GM21576 (cell line): Measurements from ENCODE around the gene STRAP.
"Not testable (repeated sequence)": the region's sequence is repeated elsewhere in the genome, so short reads cannot be mapped to it uniquely, and the experiment has no call there.

Source experiments
- ATAC-seq: cut with Tn5 transposase; IDR thresholded peaks from one replicate; pipeline ENCODE4 v1.9.1; 2021; ENCODE audit warnings: mild to moderate bottlenecking, moderate library complexity; ENCODE audit not compliant: unreplicated experiment

STRAP gene

DNA sequence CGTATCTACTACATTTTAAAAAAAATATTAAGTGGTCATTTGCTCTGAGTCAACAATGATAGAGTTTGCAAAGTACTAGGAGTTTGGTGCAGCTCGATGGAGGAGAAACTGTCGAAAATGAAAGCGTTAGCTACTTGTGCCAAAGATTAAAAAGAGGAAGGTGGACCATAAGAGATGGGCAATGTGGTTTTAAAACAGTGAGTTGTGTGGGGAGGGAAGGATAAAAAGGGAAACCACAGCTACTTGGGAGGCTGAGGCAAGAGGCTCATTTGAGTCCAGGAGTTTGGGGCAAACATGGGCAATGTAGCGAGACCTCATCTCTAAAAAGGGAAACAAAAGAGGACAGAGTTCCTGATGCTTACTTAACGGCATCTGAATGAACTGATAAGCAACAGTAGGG is 18.2 kb upstream of the STRAP start:
- ATAC-seq: peak; percentile 94

DNA sequence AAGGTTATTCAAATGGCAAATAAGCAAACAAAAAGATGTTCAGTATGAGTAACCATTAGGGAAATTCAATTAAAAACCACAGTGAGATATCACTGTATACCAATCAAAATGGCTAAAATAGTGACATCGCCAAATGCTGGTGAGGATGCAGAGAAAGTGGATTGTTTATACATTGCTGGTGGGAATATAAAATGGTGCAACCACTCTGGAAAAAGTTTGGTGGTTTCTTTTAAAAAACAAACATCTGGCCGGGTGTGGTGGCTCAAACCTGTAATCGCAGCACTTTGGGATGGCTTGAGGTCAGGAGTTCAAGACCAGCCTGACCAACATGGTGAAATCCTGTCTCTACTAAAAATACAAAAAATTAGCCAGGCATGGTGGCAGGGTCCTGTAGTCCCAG is 14.0 kb upstream of the STRAP start:
- no peak for ATAC-seq

DNA sequence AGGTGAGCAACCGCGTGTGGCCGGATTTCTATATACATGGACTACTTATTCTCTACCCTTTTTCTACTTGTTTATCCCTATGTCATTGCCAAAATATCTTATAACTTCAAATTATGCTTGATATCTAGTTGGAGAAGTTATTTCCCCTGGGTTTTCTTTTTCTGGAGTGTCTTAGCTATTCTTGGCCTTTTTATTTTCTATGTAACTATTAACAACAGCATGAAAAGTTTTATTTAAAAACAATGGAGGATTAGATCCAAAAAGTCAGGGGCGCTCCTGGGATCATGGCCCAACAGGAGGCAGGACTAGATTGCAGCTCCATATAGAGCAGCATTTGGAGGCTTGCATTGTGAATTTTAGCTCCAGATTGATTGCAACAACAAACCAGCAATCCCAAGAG is 8.6 kb upstream of the STRAP start:
- no peak for ATAC-seq

GRCh38 chr12:15874556-15875145 is 7.5 kb upstream of the STRAP start:
- ATAC-seq: not testable (repeated sequence)

GRCh38 chr12:15875863-15876262 is 6.3 kb upstream of the STRAP start:
- ATAC-seq: no peak

GRCh38 chr12:15879413-15879812 is 2.8 kb upstream of the STRAP start:
- ATAC-seq: no peak

- ATAC-seq: no peak
Observed at GRCh38 chr12:15880721-15881120, 1.5 kb upstream of the STRAP start.

DNA sequence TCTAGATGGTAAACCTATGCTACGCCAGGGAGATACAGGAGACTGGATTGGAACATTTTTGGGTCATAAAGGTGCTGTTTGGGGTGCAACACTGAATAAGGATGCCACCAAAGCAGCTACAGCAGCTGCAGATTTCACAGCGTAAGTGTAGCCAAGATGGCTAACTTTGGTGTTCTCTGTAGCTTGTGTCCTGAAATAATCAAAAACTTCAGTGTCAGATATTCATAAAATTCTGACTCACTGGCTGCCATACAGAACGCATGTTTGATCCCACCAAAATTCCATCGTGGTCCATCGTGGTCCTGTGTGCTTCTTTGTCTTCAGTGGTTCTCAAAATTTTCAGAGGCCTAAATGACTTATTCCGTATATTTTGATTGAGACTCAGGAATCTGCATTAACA is 1.3 kb downstream of the STRAP start:
- ATAC-seq: no peak

DNA sequence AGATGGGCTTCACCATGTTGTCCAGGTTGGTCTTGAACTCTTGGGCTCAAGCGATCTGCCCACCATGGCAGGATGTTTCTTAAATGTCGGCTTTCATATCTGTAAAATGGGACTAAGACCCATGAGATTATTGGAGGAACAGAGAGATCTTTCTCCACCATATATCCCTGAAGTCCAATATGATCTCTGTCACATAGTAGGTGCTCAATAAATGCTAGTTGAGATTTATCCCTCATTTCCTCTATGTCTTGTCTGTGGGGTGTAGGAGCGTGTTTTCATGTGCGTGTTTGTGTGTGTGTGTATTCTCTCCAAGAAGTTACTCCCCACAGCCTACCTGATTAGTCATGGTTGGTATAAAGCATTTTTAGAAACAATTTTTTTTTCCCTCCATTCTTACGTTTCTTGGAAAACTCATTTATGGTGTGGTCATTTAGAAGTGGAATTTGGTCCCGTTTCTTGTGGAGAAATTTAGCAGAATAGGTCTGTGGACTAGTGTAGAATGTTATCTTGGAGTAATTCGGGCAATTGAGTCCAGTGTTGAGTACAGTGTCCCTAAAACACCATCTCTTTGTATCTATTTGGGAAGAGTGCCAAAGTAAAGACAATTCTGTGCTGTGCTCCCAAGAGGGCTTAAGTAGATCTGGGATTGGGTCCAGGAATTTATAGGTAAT is 4.3 kb downstream of the STRAP start:
- no peak for ATAC-seq

GRCh38 chr12:15887043-15887817 is 5.0 kb downstream of the STRAP start:
- ATAC-seq: no peak

- ATAC-seq: no peak
Observed at GRCh38 chr12:15892645-15893259, 10.6 kb downstream of the STRAP start.

DNA sequence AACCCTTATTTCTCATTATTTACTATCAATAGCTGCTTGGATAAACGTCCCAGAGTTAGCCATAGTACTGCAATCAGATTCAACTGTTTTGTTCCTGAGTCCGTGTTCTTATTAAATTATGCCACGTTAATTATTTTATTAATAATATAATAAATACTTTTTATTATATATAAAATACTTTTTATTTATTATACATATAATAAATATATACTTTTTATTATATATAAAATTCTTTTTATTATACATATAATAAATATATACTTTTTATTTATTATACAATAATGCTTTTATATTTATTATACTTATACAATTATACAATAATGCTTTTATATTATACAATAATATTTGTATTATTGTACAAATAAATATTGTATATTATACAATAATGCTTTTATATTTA is 11.1 kb downstream of the STRAP start:
- ATAC-seq: no peak

DNA sequence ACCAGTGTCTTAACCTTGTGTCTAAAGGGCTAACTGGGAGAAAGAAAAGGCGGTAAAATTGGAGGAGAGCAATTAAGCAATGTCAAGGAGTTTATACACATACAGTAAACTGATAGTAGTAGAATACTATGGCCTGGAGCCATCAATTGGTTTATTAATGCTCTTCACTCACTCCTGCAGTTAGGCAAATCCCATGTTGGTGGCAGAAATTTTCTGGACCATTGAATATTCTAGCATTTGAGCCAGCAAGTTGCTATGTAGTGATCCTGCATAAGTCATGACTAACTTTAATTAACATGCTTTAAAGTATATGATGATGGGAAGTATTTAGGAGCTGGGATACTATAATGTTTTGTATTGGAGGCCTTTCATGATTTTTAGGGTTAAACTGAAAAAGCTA is 14.7 kb downstream of the STRAP start:
- no peak for ATAC-seq

GRCh38 chr12:15897433-15897832 is 15.2 kb downstream of the STRAP start:
- ATAC-seq: no peak

DNA sequence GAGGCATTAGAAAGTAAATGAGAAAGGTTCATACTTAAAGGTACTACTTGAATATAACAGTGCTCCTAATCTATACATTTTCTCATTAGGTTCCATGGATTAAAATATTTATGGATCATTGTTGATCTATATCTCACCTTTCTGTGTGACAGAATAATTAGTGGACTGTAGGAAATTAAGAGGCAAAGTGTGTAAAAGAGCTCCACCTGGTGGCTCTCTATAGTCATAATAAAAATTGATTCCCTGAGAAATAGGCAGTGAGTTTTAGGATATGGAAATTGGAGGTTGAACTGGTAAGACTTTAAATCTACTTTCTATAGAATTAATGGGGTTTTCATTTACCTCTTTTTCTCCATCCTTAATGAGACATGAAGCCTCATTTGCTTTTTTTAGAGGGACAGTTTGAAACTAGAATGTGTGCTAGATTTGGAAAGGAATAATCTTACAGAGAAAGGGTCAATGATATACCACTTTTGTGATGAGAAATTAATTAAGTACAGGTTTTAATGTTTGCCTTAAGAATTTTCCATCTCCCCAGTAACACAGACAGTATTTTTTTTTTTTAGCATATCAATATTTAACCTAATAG is 17.2 kb downstream of the STRAP start:
- ATAC-seq: no peak

DNA sequence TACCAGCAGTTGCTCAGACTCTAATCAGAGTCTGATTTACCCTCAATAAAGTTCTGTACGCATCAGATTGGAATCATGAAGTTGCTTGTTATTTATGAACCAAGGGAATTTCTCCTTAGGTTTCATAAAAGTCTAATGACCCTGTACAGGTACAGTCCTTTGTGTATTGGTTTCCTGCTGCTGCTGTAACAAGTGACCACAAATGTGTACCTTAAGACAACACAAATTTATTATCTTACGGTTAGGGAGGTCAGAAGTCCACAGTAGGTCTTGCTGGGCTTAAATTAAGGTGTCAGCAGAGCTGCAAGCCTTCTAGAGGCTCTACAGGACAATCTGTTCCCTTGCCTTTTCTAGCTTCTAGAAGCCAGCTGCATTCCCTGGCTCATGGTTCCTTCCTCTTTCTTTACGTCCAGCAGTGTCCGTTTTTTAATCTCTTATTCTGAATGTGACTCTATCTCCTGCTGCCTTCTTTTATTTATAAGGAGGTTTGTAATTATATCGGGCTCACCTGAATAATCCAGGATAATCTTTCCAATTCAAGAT is 22.3 kb downstream of the STRAP start:
- ATAC-seq: no peak

GRCh38 chr12:15910468-15910863 is 28.3 kb downstream of the STRAP start:
- no peak for ATAC-seq

DNA sequence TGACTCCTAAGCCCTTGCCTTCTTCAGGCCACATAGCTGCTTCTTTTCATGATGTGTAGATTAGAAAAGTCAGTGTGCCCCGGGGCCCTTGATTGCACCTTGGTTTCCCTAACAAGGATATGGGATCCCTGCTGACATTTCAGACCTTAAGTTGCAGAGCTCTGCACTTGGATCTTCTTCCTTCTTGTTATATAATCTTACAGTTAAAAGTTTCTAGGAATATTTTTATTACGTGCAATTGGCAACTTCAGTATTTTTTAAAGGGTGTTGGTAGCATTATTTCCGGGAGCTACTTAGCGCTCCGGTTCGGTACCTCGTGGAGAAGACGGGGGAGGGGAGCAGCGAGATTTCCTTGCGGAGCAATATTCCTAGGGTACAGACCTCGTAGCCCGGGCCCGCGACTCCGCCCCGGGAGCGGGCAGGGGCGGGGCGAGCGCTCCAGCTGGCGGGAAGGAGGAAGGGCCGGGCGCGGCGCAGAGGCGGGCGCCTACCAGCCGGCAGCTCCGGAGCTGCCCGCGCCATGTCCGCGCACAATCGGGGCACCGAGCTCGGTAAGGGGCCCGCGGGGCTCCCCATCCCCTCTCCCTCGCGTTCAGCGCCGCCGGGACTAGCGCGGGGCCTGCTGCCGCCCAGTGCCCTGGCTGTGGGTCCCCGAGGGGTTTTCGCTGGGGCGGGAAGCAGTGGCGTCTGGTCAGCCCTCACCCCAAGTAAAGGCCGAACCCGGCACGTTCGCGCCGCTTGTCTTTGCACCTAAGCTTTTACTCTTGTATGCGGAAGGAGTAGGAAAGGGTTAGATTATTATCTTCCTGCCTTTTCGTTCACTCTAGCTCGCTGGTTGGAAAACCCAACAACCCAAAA is 28.9 kb downstream of the STRAP start, which contains the start of gene DERA:
Gene DERA (plus strand): TSS at position 469 of the 858 bp plus-strand sequence. CDS start 52 bp downstream, at position 521.
- ATAC-seq: peak; percentile 91

- not testable (repeated sequence) for ATAC-seq
Observed at GRCh38 chr12:15911931-15912330, 29.7 kb downstream of the STRAP start.

- not testable (repeated sequence) for ATAC-seq
Observed at GRCh38 chr12:15914131-15914530, 31.9 kb downstream of the STRAP start.
